Measurements from ENCODE around the gene PBX1. TPM values are rescaled to one million over a fixed set of nuclear protein-coding genes. Genes with fewer than 3 reads are reported as not detected.

PBX1 gene
- total and polyA plus RNA-seq, 2 experiments from 2014 or later = 40.0 to 104 TPM

DNA sequence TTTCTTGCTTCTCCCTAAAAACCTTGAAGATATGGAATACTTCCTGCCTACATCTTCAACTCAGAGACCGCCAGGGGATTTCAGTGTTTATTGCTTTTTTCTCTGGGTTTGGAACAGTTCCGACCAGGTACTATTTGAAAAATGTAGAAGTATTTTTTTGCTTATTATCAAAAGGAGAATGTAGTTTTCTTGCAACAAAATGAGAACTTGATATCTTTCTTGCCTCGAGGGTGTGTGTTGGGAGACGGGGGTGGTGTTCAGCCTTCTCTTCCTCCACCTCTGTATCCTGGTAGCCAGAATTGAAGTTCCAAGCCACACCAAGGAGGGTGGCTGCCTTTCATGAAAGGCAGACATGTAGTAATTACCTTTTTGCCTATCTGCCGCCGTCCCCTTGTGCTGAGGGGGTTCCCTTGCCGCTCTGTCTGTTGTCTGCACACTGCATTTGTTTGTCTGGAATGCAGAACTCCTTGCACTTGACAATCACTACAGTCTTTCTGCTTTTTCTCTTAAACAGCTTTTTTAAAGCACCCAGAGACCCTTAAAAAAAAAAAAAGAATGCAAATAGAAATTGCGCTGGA lies 212.1 kb downstream of the PBX1 start:
- Mint-ChIP-seq H3K27me3 (ENCODE audit: insufficient read depth, low read depth, poor library complexity) (peaks cover 4% of the 10 kb centered on the region), H3K27ac (peak overlapping the region; percentile 89), H3K36me3 (ENCODE audit: low read depth) (peaks cover 6% of the 10 kb centered on the region; the same call in 2 of the 3 replicates), H3K4me1 (peaks cover 62% of the 10 kb centered on the region), H3K4me3 (no peak overlapping the region; the same call in 2 of the 3 replicates), H3K9me3 (no peaks in the 10 kb centered on the region)
- peaks cover 81% of the 10 kb centered on the region for H3K79me2 ChIP-seq (replicated peaks; ENCODE audit: insufficient read depth)
- H3K4me3 ChIP-seq = no peak overlapping the region
- peaks cover 3% of the 10 kb centered on the region; the same call in 1 of the 2 replicates for H4K20me1 ChIP-seq (replicated peaks; ENCODE audit: insufficient read depth)
- no peak for TF ChIP-seq REST (IDR thresholded peaks at IDR 0.05; ENCODE audit: unreplicated experiment)
- TF ChIP-seq JUNB (IDR thresholded peaks at IDR 0.05; ENCODE audit: unreplicated experiment) = no peak
- no peak for TF ChIP-seq NANOG (IDR thresholded peaks at IDR 0.05; ENCODE audit: borderline replicate concordance)
- TF ChIP-seq POLR2AphosphoS5 (IDR thresholded peaks at IDR 0.05; ENCODE audit: low read depth) = no peak
- no peak for TF ChIP-seq CREB1 (CRISPR knock-in tag; IDR thresholded peaks at IDR 0.05; ENCODE audit: low read depth)
- no peak for TF ChIP-seq EZH2 (IDR thresholded peaks at IDR 0.05; ENCODE audit: low read depth, unreplicated experiment)
- TF ChIP-seq, protein P1, sequence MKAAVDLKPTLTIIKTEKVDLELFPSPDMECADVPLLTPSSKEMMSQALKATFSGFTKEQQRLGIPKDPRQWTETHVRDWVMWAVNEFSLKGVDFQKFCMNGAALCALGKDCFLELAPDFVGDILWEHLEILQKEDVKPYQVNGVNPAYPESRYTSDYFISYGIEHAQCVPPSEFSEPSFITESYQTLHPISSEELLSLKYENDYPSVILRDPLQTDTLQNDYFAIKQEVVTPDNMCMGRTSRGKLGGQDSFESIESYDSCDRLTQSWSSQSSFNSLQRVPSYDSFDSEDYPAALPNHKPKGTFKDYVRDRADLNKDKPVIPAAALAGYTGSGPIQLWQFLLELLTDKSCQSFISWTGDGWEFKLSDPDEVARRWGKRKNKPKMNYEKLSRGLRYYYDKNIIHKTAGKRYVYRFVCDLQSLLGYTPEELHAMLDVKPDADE (IDR thresholded peaks at IDR 0.05) = no peak
- no peak for TF ChIP-seq EZH2phosphoT487 (IDR thresholded peaks at IDR 0.05; ENCODE audit: unreplicated experiment)
- TF ChIP-seq ZNF114 (CRISPR knock-in tag; IDR thresholded peaks at IDR 0.05) = no peak
- TF ChIP-seq, protein P2, sequence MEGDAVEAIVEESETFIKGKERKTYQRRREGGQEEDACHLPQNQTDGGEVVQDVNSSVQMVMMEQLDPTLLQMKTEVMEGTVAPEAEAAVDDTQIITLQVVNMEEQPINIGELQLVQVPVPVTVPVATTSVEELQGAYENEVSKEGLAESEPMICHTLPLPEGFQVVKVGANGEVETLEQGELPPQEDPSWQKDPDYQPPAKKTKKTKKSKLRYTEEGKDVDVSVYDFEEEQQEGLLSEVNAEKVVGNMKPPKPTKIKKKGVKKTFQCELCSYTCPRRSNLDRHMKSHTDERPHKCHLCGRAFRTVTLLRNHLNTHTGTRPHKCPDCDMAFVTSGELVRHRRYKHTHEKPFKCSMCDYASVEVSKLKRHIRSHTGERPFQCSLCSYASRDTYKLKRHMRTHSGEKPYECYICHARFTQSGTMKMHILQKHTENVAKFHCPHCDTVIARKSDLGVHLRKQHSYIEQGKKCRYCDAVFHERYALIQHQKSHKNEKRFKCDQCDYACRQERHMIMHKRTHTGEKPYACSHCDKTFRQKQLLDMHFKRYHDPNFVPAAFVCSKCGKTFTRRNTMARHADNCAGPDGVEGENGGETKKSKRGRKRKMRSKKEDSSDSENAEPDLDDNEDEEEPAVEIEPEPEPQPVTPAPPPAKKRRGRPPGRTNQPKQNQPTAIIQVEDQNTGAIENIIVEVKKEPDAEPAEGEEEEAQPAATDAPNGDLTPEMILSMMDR (conservative IDR thresholded peaks at IDR 0.05; ENCODE audit: low read depth in 2 of 2) = no peak
- TF ChIP-seq ZNF331 (CRISPR knock-in tag; IDR thresholded peaks at IDR 0.05; ENCODE audit: low read depth) = no peak
- no peak for TF ChIP-seq ZNF462 (CRISPR knock-in tag; IDR thresholded peaks at IDR 0.05)
- TF ChIP-seq STAT1 (IDR thresholded peaks at IDR 0.05; ENCODE audit: unreplicated experiment) = no peak
- ATAC-seq (no peak), DNase-seq (ENCODE audit: low spot score) (no peak)
- H3K9me2 ChIP-seq (ENCODE audit: insufficient read depth) = no peaks in the 10 kb centered on the region
- no peaks in the 10 kb centered on the region for H3F3A ChIP-seq (replicated peaks; ENCODE audit: low read depth)
- no peak overlapping the region for H2AFZ ChIP-seq
- peaks cover 41% of the 10 kb centered on the region for H3K4me1 ChIP-seq (ENCODE audit: insufficient read depth)
- H3K36me3 ChIP-seq (ENCODE audit: insufficient read depth) = no peaks in the 10 kb centered on the region
- H3K4me2 ChIP-seq = peak overlapping the region; percentile 54
- no peaks in the 10 kb centered on the region for H3K27me3 ChIP-seq (ENCODE audit: insufficient read depth)
- peak overlapping the region; percentile 64 for H3K27ac ChIP-seq (ENCODE audit: low read depth)

Data from GM23338 (cell line).